ENCODE measurements around the gene UST. TPM values are rescaled to one million over a fixed set of nuclear protein-coding genes. Genes with fewer than 3 reads are reported as not detected.

The UST gene
- total RNA-seq, 1 donor from 2014 or later = 5.5 TPM

DNA sequence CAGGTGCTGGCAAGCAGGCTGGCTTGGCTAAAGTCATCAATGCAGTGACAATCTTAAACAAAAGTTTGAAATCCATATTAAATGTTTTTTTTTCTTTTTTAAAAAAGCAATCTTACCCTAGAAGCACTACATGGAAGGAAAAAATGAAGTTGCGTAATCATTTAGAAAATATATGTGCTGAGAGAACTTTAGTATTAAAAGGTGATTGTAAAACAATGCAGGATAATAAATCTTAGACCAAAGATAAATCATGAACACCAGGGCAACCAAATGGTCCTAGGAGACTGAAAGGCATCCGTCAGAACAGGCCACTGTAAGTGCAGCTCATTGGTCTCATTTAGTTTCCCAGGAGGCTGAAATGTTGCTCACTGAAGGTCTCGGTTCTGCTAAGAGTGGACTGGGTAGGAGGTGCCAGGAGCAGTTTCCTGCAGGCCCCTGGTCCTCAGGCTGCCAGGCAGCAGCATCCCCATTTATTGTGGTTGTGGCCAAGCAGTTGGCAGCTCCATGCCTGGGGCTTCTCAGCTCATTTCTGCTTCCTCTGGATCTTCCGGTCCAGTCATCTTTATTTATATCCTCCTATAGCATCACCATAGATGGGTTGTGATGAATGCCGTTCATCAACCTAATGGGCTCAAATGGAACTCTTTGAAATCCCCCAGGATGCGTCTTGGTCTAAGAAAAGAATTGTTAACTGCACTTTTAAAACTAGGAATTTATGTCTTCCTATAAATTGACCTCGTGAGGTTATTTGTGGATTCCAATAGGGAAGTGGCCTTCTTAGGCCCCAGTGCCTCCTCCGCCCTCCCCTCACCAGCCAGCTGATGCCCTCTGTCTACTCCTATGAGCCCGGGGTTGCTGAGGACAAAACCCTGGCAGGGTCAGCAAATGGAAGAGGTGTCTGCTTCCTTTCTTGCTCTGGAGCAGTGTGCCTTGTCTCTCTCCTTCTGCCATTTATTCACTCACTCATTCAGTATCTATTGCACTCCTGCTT, 269.0 kb downstream of the UST start:
- no peaks in the 10 kb centered on the region for H3K27me3 Mint-ChIP-seq (ENCODE audit: low read depth)
- no peak overlapping the region for H3K27ac Mint-ChIP-seq (ENCODE audit: unreplicated experiment)
- no peak for TF ChIP-seq CTCF (conservative IDR thresholded peaks at IDR 0.05)
- no peaks in the 10 kb centered on the region for H3K36me3 Mint-ChIP-seq (ENCODE audit: low read depth)
- DNase-seq (ENCODE audit: low read depth, low spot score) = no peak
- no peaks in the 10 kb centered on the region for H3K9me3 Mint-ChIP-seq
- H3K4me1 Mint-ChIP-seq = peaks cover 14% of the 10 kb centered on the region
- H3K4me3 Mint-ChIP-seq = no peak overlapping the region

GRCh38 chr6:149016716-149017115, 269.9 kb downstream of the UST start:
- Mint-ChIP-seq H3K27me3 (ENCODE audit: low read depth) (no peaks in the 10 kb centered on the region), H3K27ac (ENCODE audit: unreplicated experiment) (no peak overlapping the region), H3K9me3 (no peaks in the 10 kb centered on the region), H3K4me1 (peaks cover 14% of the 10 kb centered on the region), H3K36me3 (ENCODE audit: low read depth) (peaks cover 3% of the 10 kb centered on the region), H3K4me3 (no peak overlapping the region)
- DNase-seq (ENCODE audit: low read depth, low spot score) = no peak
- TF ChIP-seq CTCF (conservative IDR thresholded peaks at IDR 0.05) = no peak

DNA sequence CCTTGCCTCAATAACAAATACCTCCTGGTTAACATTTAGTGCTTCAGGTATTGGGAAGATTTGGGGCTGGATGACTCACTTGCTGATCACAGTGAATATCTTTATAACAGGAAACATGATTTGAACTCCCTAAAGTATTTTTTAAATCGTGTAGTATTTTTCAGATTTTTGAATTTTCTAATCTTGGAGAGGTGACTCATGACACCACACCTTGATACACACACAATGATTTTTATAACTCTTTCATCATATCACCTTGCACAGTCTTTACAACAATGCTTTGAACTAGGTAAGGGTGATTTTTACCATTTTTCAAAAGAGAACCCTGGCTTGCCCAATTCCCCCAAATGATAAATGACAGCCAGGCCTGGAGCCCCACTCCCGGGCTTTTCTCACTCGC, 273.5 kb downstream of the UST start:
- TF ChIP-seq CTCF (conservative IDR thresholded peaks at IDR 0.05) = no peak
- H3K36me3 Mint-ChIP-seq (ENCODE audit: low read depth) = peaks cover 5% of the 10 kb centered on the region
- H3K4me1 Mint-ChIP-seq = peaks cover 10% of the 10 kb centered on the region
- no peak for DNase-seq (ENCODE audit: low read depth, low spot score)
- no peaks in the 10 kb centered on the region for H3K27me3 Mint-ChIP-seq (ENCODE audit: low read depth)
- H3K9me3 Mint-ChIP-seq = no peaks in the 10 kb centered on the region
- no peak overlapping the region for H3K4me3 Mint-ChIP-seq
- no peak overlapping the region for H3K27ac Mint-ChIP-seq (ENCODE audit: unreplicated experiment)

GRCh38 chr6:149024361-149024760, 277.5 kb downstream of the UST start:
- H3K27ac Mint-ChIP-seq (ENCODE audit: unreplicated experiment) = no peak overlapping the region
- peaks cover 12% of the 10 kb centered on the region for H3K4me1 Mint-ChIP-seq
- peaks cover 6% of the 10 kb centered on the region for H3K9me3 Mint-ChIP-seq
- no peak for TF ChIP-seq CTCF (conservative IDR thresholded peaks at IDR 0.05)
- DNase-seq (ENCODE audit: low read depth, low spot score) = no peak
- no peak overlapping the region for H3K4me3 Mint-ChIP-seq
- H3K27me3 Mint-ChIP-seq (ENCODE audit: low read depth) = no peaks in the 10 kb centered on the region
- H3K36me3 Mint-ChIP-seq (ENCODE audit: low read depth) = peaks cover 5% of the 10 kb centered on the region

GRCh38 chr6:149025061-149025460, 278.2 kb downstream of the UST start:
- Mint-ChIP-seq H3K27ac (ENCODE audit: unreplicated experiment) (no peak overlapping the region), H3K9me3 (peaks cover 6% of the 10 kb centered on the region), H3K4me1 (peaks cover 5% of the 10 kb centered on the region), H3K36me3 (ENCODE audit: low read depth) (peaks cover 5% of the 10 kb centered on the region), H3K27me3 (ENCODE audit: low read depth) (no peaks in the 10 kb centered on the region), H3K4me3 (no peak overlapping the region)
- TF ChIP-seq CTCF (conservative IDR thresholded peaks at IDR 0.05) = no peak
- DNase-seq (ENCODE audit: low read depth, low spot score) = no peak
